Uterus (tissue), 4 donors: ENCODE measurements around the gene EFCC1. TPM values are rescaled to one million over a fixed set of nuclear protein-coding genes. Genes with fewer than 3 reads are reported as not detected.

Experiments
- DNase-seq, 2 donors: peaks; one replicate each; pipeline ENCODE4 v3.0.0-alpha.2; 2019 to 2020
- H3K27ac ChIP-seq, 2 donors: fragments of 200-600 bp; sonication (generic); 1 replicate in 1 of 2; 2 replicates in 1 of 2; pipeline ENCODE4 v1.5.1; 2016 to 2018
- H3K27me3 ChIP-seq, 2 donors: fragments of 200-600 bp; sonication (generic); one replicate each; pipeline ENCODE4 v1.5.1; 2018 to 2019; ENCODE audit warnings: control low read depth in 1 of 2
- H3K36me3 ChIP-seq, 2 donors: fragments of 200-600 bp; sonication (generic); one replicate each; pipeline ENCODE4 v1.5.1; 2019; ENCODE audit warnings: control low read depth in 1 of 2
- H3K4me1 ChIP-seq, 2 donors: fragments of 200-600 bp; sonication (generic); one replicate each; pipeline ENCODE4 v1.5.1; 2018 to 2019; ENCODE audit warnings: control low read depth in 1 of 2
- H3K4me3 ChIP-seq, 2 donors: fragments of 200-600 bp; sonication (generic); 1 replicate in 1 of 2; 2 replicates in 1 of 2; pipeline ENCODE4 v1.5.1; 2018 to 2019; ENCODE audit warnings: mild to moderate bottlenecking in 1 of 2
- H3K9me3 ChIP-seq, 2 donors: fragments of 200-600 bp; sonication (generic); one replicate each; pipeline ENCODE4 v1.5.1; 2019; ENCODE audit warnings: control low read depth in 1 of 2
- CTCF ChIP-seq, 4 experiments: fragments of 200-600 bp in 2 of 4; fragments of 450-650 bp in 2 of 4; sonication (generic) in 2 of 4; IDR thresholded peaks; one replicate each; pipeline ENCODE4 v1.5.1; 2016 to 2019; ENCODE audit warnings: antibody characterized with exemption in 4 of 4, mild to moderate bottlenecking in 2 of 4, moderate library complexity in 1 of 4
- POLR2A ChIP-seq, 2 donors: fragments of 450-650 bp; IDR thresholded peaks; one replicate each; pipeline ENCODE4 v1.6.1; 2016; ENCODE audit warnings: antibody characterized with exemption in 2 of 2, mild to moderate bottlenecking in 1 of 2, moderate library complexity in 1 of 2
- intact Hi-C: fragments of 100-400 bp; cut with DNase I; formaldehyde crosslinking; loops from one replicate; pipeline ENCODE4 v1.15.1; 2023; ENCODE audit warnings: low total_unique reads
- total RNA-seq, 4 donors: library from RNA; depleted of rRNA in 3 of 4; stranded (reverse); fragments of >200 nt in 3 of 4; gene quantifications; one replicate each; pipeline versions ENCODE4 v1.1.0 to v1.2.4, GENCODE V29; 2014 to 2023
- donor health status: DM: yes; HTN: yes; CAD: no.

The EFCC1 gene
- total RNA-seq, 4 donors from 2014 or later = 1.2 to 9.2 (median 4.5) TPM

- no peaks in the 10 kb centered on the region for H3K4me1 ChIP-seq
- H3K36me3 ChIP-seq = no peaks in the 10 kb centered on the region
- no peaks in the 10 kb centered on the region for H3K9me3 ChIP-seq
- no peak overlapping the region for H3K4me3 ChIP-seq
- peak overlapping the region; percentile 55 to 71 for H3K27ac ChIP-seq
- H3K27me3 ChIP-seq = no peaks in the 10 kb centered on the region
- intact Hi-C loops = no loop called here
- TF ChIP-seq CTCF (IDR thresholded peaks at IDR 0.05) (no peak), POLR2A (IDR thresholded peaks at IDR 0.05) (no peak)
- DNase-seq = peak in 1 of 2 donors; percentile 63
Observed at GRCh38 chr3:129015388-129016105, 14.4 kb downstream of the EFCC1 start.

- DNase-seq = no peak
- intact Hi-C loops = no loop called here
- H3K4me1 ChIP-seq = no peaks in the 10 kb centered on the region
- no peaks in the 10 kb centered on the region for H3K9me3 ChIP-seq
- H3K27ac ChIP-seq = peak overlapping the region; percentile 55 to 71
- H3K36me3 ChIP-seq = no peaks in the 10 kb centered on the region
- no peak overlapping the region for H3K4me3 ChIP-seq
- TF ChIP-seq CTCF (IDR thresholded peaks at IDR 0.05) = no peak
- no peak for TF ChIP-seq POLR2A (IDR thresholded peaks at IDR 0.05)
- no peaks in the 10 kb centered on the region for H3K27me3 ChIP-seq
Observed at GRCh38 chr3:129016356-129016719, 15.2 kb downstream of the EFCC1 start.

- Histone ChIP-seq H3K4me3 (no peak overlapping the region), H3K27ac (peak overlapping the region; percentile 55 to 71), H3K4me1 (no peaks in the 10 kb centered on the region), H3K36me3 (no peaks in the 10 kb centered on the region), H3K9me3 (no peaks in the 10 kb centered on the region), H3K27me3 (no peaks in the 10 kb centered on the region)
- intact Hi-C loops = no loop called here
- peak in 1 of 2 donors; percentile 45 for DNase-seq
- TF ChIP-seq POLR2A (IDR thresholded peaks at IDR 0.05) (no peak), CTCF (IDR thresholded peaks at IDR 0.05) (no peak)
Observed at GRCh38 chr3:129016720-129017483, 15.8 kb downstream of the EFCC1 start.

DNA sequence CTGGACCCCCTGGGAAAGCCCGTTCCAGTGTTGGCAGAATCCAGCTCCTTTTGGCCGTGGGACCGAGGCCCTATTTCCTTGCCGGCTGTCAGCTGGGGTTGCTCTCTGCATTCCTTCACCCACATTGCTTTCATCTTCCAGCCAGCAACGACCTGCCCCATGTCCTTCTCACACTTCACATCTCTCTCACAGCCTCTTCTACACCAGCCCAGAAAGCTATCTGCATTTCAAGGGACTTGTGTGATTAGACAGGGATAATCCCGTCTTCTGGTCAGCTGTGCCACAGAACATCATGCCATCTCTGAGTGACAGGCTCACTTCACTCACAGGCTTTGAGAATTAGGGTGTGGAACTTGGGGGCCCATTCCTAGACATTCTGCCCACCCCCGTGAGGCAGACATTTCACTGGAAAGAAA lies 16.4 kb downstream of the EFCC1 start:
- DNase-seq = no peak
- intact Hi-C loops = no loop called here
- no peak overlapping the region for H3K4me3 ChIP-seq
- H3K36me3 ChIP-seq = no peaks in the 10 kb centered on the region
- no peaks in the 10 kb centered on the region for H3K27me3 ChIP-seq
- no peaks in the 10 kb centered on the region for H3K4me1 ChIP-seq
- TF ChIP-seq POLR2A (IDR thresholded peaks at IDR 0.05) (no peak), CTCF (IDR thresholded peaks at IDR 0.05) (no peak)
- no peaks in the 10 kb centered on the region for H3K9me3 ChIP-seq
- peak overlapping the region; percentile 54 to 71 for H3K27ac ChIP-seq

- no peak for DNase-seq
- no peaks in the 10 kb centered on the region for H3K4me1 ChIP-seq
- H3K9me3 ChIP-seq = no peaks in the 10 kb centered on the region
- H3K36me3 ChIP-seq = no peaks in the 10 kb centered on the region
- intact Hi-C loops = no loop called here
- no peaks in the 10 kb centered on the region for H3K27me3 ChIP-seq
- TF ChIP-seq POLR2A (IDR thresholded peaks at IDR 0.05) = no peak
- no peak for TF ChIP-seq CTCF (IDR thresholded peaks at IDR 0.05)
- H3K27ac ChIP-seq = peak overlapping the region; percentile 54 to 71
- H3K4me3 ChIP-seq = no peak overlapping the region
Observed at GRCh38 chr3:129018271-129018670, 17.2 kb downstream of the EFCC1 start.
